ENCODE measurements around the gene DISC1. TPM values are rescaled to one million over a fixed set of nuclear protein-coding genes. Genes with fewer than 3 reads are reported as not detected.

DISC1 gene
- total and polyA plus RNA-seq, 11 donors = 0.76 to 12.8 (median 4.3) TPM

- no peak for DNase-seq
- no peak overlapping the region for H3K27ac ChIP-seq
- no peak overlapping the region for H3K4me3 ChIP-seq
- H3K27me3 ChIP-seq = no peaks in the 10 kb centered on the region
- H3K36me3 ChIP-seq = peaks cover 0 to 10% (median 0%) of the 10 kb centered on the region in 9 donors
- ATAC-seq = no peak
- no peaks in the 10 kb centered on the region for H3K9me3 ChIP-seq
- intact Hi-C loops (cut with DNase I) = loop anchor here in 1 of 10 donors (10.0 kb wide), 1 partner anchor 378 kb away; no protein-coding TSS in a partner anchor
- TF ChIP-seq, protein P1, sequence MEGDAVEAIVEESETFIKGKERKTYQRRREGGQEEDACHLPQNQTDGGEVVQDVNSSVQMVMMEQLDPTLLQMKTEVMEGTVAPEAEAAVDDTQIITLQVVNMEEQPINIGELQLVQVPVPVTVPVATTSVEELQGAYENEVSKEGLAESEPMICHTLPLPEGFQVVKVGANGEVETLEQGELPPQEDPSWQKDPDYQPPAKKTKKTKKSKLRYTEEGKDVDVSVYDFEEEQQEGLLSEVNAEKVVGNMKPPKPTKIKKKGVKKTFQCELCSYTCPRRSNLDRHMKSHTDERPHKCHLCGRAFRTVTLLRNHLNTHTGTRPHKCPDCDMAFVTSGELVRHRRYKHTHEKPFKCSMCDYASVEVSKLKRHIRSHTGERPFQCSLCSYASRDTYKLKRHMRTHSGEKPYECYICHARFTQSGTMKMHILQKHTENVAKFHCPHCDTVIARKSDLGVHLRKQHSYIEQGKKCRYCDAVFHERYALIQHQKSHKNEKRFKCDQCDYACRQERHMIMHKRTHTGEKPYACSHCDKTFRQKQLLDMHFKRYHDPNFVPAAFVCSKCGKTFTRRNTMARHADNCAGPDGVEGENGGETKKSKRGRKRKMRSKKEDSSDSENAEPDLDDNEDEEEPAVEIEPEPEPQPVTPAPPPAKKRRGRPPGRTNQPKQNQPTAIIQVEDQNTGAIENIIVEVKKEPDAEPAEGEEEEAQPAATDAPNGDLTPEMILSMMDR (IDR thresholded peaks at IDR 0.05) = no peak
- TF ChIP-seq POLR2A (IDR thresholded peaks at IDR 0.05) = no peak
- H3K4me1 ChIP-seq = peaks cover 0 to 14% (median 0%) of the 10 kb centered on the region in 12 donors
- 86 to 93% (median 88%) methylated on average over 11 to 15 of the region's 15 CpGs for WGBS, 4 donors
Measured at GRCh38 chr1:232036181-232036933, 409.8 kb downstream of the DISC1 start.

GRCh38 chr1:232037774-232038388 lies 411.3 kb downstream of the DISC1 start:
- intact Hi-C loops (cut with DNase I) = loop anchor here in 1 of 10 donors (10.0 kb wide), 1 partner anchor 377 kb away; no protein-coding TSS in a partner anchor
- no peaks in the 10 kb centered on the region for H3K27me3 ChIP-seq
- H3K27ac ChIP-seq = no peak overlapping the region
- no peaks in the 10 kb centered on the region for H3K9me3 ChIP-seq
- peaks cover 0 to 10% (median 0%) of the 10 kb centered on the region in 9 donors for H3K36me3 ChIP-seq
- 98 to 100% (median 100%) methylated on average over 1 of the region's 1 CpG for WGBS, 4 donors
- TF ChIP-seq POLR2A (IDR thresholded peaks at IDR 0.05) = no peak
- TF ChIP-seq, protein P1 (IDR thresholded peaks at IDR 0.05) = no peak
- DNase-seq = no peak
- H3K4me3 ChIP-seq = no peak overlapping the region
- H3K4me1 ChIP-seq = peaks cover 0 to 14% (median 0%) of the 10 kb centered on the region in 12 donors
- peak in 2 of 4 donors; percentile 22 to 51 for ATAC-seq

DNA sequence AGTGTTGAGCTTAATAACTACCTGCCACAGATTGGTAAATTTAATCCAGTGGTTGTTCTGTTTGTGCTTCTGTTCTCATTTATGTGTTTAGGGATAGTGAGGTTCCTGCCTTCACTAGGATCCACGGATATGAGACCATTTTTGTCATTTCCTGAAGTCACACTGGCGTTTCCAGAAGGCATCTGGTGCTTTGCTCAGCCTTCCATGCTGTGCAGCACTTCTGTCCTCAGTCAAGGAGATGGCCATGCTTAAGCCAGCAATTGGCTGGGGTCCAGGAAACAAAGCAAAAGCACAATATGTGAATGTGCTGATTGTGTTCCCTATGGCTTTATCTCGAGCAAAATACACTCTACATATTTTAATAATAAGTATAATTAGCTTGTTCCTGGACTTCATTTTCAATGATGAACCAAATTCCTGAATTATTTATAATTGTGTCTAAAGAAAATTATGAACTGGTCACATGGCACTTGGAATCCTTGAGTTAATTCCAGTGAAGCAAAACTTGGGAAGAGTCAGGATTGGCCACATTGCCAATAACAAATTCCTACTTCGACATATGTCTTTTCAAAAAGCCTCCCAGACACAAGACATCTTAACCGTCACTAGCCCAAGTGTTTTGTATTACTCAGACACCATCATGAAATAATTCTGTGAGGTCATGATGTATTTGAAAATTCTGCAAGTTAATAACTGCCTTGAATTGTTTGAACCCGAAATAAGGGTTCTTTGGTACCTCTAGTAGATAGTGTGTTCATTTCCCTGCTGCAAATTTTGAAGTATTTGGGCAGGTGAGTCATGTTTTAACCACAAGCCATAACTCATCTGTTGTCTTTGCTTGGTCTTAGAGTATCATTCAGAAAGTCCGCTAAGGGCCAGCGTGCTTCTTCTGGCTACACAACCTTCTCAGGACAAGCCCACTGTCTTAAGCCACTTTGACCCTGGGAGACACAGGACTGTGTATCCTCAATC lies 412.4 kb downstream of the DISC1 start:
- TF ChIP-seq, protein P1 (IDR thresholded peaks at IDR 0.05) = no peak
- TF ChIP-seq POLR2A (IDR thresholded peaks at IDR 0.05) = no peak
- ATAC-seq = peak; percentile 34 to 79 (median 64)
- intact Hi-C loops (cut with DNase I) = loop anchor here in 1 of 10 donors (10.0 kb wide), 1 partner anchor 376 kb away; no protein-coding TSS in a partner anchor
- H3K27me3 ChIP-seq = no peaks in the 10 kb centered on the region
- H3K4me3 ChIP-seq = no peak overlapping the region
- peaks cover 0 to 10% (median 0%) of the 10 kb centered on the region in 9 donors for H3K36me3 ChIP-seq
- peaks cover 0 to 14% (median 0%) of the 10 kb centered on the region in 12 donors for H3K4me1 ChIP-seq
- WGBS, 4 donors = 58 to 67% (median 62%) methylated on average over 8 of the region's 8 CpGs
- peak in 4 of 5 donors; percentile 33 to 58 (median 41) for DNase-seq
- H3K27ac ChIP-seq = no peak overlapping the region
- no peaks in the 10 kb centered on the region for H3K9me3 ChIP-seq
